ENCODE results near the gene TMIGD3. TPM values are rescaled to one million over a fixed set of nuclear protein-coding genes. Genes with fewer than 3 reads are reported as not detected.

TMIGD3 gene
- total and polyA plus RNA-seq, 2 of the 4 experiments (the other 2 are of a cell fraction) = under 0.01 to 0.12 TPM

GRCh38 chr1:111471012-111471411 lies 32.4 kb downstream of the TMIGD3 start:
- in situ Hi-C loops (cut with MboI; ENCODE audit: low sequenced_read_pairs) = no loop called here
- H2AK9ac ChIP-seq (replicated peaks; ENCODE audit: low read depth, low read length, poor library complexity) = no peak overlapping the region
- H3K4me3 ChIP-seq (ENCODE audit: insufficient read depth, low read depth, low read length) = no peak overlapping the region
- H3K4me1 ChIP-seq (ENCODE audit: control insufficient read depth, insufficient read depth, low read length) = no peaks in the 10 kb centered on the region
- no peaks in the 10 kb centered on the region for H3K9me3 ChIP-seq (ENCODE audit: control insufficient read depth, insufficient read depth, low read length)
- H3K4ac ChIP-seq (ENCODE audit: low read depth, low read length) = no peak overlapping the region
- no peak overlapping the region for H3K14ac ChIP-seq (replicated peaks; ENCODE audit: low read depth, low read length)
- no peak overlapping the region for H3K23ac ChIP-seq (ENCODE audit: low read depth, low read length)
- no peaks in the 10 kb centered on the region for H3K27me3 ChIP-seq (ENCODE audit: control insufficient read depth, insufficient read depth, low read length)
- dilution Hi-C loops (cut with HindIII; ENCODE audit: low sequenced_read_pairs, unreplicated experiment) = loop anchor here (25.0 kb wide), 1 partner anchor 291 kb away; the partner anchor contains the start of gene DDX20
- H2AFZ ChIP-seq (replicated peaks; ENCODE audit: low read length, poor library complexity) = no peak overlapping the region
- ChIA-PET POLR2A (ENCODE audit: unreplicated experiment) (no interaction called here), CTCF (no interaction called here)
- H4K8ac ChIP-seq (ENCODE audit: low read depth in 2 of 2, low read length in 2 of 2) = no peak overlapping the region
- DNase-seq = no peak
- H2BK15ac ChIP-seq (ENCODE audit: low read depth, low read length) = no peak overlapping the region
- H3K18ac ChIP-seq (ENCODE audit: low read depth, low read length) = no peak overlapping the region
- no peak for ATAC-seq (ENCODE audit: low read depth)
- H3K27ac ChIP-seq (ENCODE audit: insufficient read depth, low read length) = no peak overlapping the region
- H3K56ac ChIP-seq (ENCODE audit: extremely low read depth, insufficient read depth, low read length) = no peak overlapping the region
- H4K5ac ChIP-seq (ENCODE audit: low read depth, low read length) = no peak overlapping the region
- intact Hi-C loops (cut with micrococcal nuclease) = no loop called here
- H2BK20ac ChIP-seq (ENCODE audit: low read depth, low read length) = no peak overlapping the region
- no peaks in the 10 kb centered on the region for H3K79me1 ChIP-seq (ENCODE audit: low read depth in 1 of 2, low read length in 2 of 2)
- no peak for TF ChIP-seq MXI1 (IDR thresholded peaks at IDR 0.05; ENCODE audit: borderline replicate concordance, low read depth, low read length)
- no peak for TF ChIP-seq MAZ (IDR thresholded peaks at IDR 0.05; ENCODE audit: borderline replicate concordance, low read depth, low read length)
- TF ChIP-seq, protein P1, sequence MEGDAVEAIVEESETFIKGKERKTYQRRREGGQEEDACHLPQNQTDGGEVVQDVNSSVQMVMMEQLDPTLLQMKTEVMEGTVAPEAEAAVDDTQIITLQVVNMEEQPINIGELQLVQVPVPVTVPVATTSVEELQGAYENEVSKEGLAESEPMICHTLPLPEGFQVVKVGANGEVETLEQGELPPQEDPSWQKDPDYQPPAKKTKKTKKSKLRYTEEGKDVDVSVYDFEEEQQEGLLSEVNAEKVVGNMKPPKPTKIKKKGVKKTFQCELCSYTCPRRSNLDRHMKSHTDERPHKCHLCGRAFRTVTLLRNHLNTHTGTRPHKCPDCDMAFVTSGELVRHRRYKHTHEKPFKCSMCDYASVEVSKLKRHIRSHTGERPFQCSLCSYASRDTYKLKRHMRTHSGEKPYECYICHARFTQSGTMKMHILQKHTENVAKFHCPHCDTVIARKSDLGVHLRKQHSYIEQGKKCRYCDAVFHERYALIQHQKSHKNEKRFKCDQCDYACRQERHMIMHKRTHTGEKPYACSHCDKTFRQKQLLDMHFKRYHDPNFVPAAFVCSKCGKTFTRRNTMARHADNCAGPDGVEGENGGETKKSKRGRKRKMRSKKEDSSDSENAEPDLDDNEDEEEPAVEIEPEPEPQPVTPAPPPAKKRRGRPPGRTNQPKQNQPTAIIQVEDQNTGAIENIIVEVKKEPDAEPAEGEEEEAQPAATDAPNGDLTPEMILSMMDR (conservative IDR thresholded peaks at IDR 0.05; ENCODE audit: low read depth, low read length) = no peak
- no peak for TF ChIP-seq NFE2L2 (IDR thresholded peaks at IDR 0.05; ENCODE audit: low read depth, low read length)
- TF ChIP-seq RAD21 (IDR thresholded peaks at IDR 0.05; ENCODE audit: low read length) = no peak
- TF ChIP-seq SMC3 (IDR thresholded peaks at IDR 0.05; ENCODE audit: low read depth, low read length) = no peak
- TF ChIP-seq RCOR1 (IDR thresholded peaks at IDR 0.05; ENCODE audit: insufficient replicate concordance, low read length) = no peak
- 76% methylated on average over 3 of the region's 3 CpGs; no CpG with 5 or more reads in 1 of the 2 experiments for WGBS, 2 experiments (ENCODE audit: extremely low coverage in 2 of 2, insufficient read length in 1 of 2)
- H3K9me1 ChIP-seq (ENCODE audit: insufficient read depth, low read length) = no peaks in the 10 kb centered on the region
- H2BK5ac ChIP-seq (ENCODE audit: low read depth, low read length, poor library complexity, severe bottlenecking) = no peak overlapping the region
- H2BK120ac ChIP-seq (ENCODE audit: low read depth, low read length) = no peak overlapping the region
- H4K20me1 ChIP-seq (ENCODE audit: insufficient read depth, low read length) = no peaks in the 10 kb centered on the region
- H4K91ac ChIP-seq (ENCODE audit: insufficient read depth, low read depth, low read length) = no peak overlapping the region
- no peak overlapping the region for H2AK5ac ChIP-seq (ENCODE audit: low read depth, low read length)
- no TSS peak for BruUV-seq (replicated peaks)
- H3K9ac ChIP-seq (ENCODE audit: low read depth, low read length) = no peak overlapping the region
- no peak overlapping the region for H3K4me2 ChIP-seq (ENCODE audit: low read depth, low read length)
- peaks cover 11% of the 10 kb centered on the region for H3K36me3 ChIP-seq (ENCODE audit: control insufficient read depth, insufficient read depth, low read length)
